ENCODE results near the gene FAM89A.
"Not testable (repeated sequence)": the region's sequence is repeated elsewhere in the genome, so short reads cannot be mapped to it uniquely, and the experiment has no call there.

- not testable (repeated sequence) for TF ChIP-seq POLR2AphosphoS5 (IDR thresholded peaks at IDR 0.05; ENCODE audit: borderline replicate concordance, low read depth, low read length); EZH2 (IDR thresholded peaks at IDR 0.05); FOXP2 (optimal IDR thresholded peaks at IDR 0.05; ENCODE audit: control extremely low read depth, extremely low read length, insufficient read depth)
These were observed 10.9 kb upstream of the FAM89A start for GRCh38 chr1:231050932-231051331.

Measured in SK-N-MC (cell line).